GM19099 (cell line): ENCODE results near the gene CD109.
A peak's percentile ranks its signal among the peaks of the same experiment; 100 is the strongest.

ENCODE experiments used
- POLR2A ChIP-seq: IDR thresholded peaks from 3 replicates; pipeline ENCODE4 v1.6.1; 2011; ENCODE audit warnings: low read depth; ENCODE audit not compliant: insufficient read length; ENCODE audit errors: extremely low read depth

The CD109 gene

GRCh38 chr6:73695619-73696421 is at the start of gene CD109:
Gene CD109 (plus strand): TSS chr6:73696203. CDS start chr6:73696216, 13 bp downstream.
- TF ChIP-seq POLR2A, result no peak

- TF ChIP-seq POLR2A, result no peak
Measured at GRCh38 chr6:73648166-73648565, 47.8 kb upstream of the CD109 start.

- TF ChIP-seq POLR2A, result no peak
Measured at GRCh38 chr6:73649783-73650182, 46.2 kb upstream of the CD109 start.

DNA sequence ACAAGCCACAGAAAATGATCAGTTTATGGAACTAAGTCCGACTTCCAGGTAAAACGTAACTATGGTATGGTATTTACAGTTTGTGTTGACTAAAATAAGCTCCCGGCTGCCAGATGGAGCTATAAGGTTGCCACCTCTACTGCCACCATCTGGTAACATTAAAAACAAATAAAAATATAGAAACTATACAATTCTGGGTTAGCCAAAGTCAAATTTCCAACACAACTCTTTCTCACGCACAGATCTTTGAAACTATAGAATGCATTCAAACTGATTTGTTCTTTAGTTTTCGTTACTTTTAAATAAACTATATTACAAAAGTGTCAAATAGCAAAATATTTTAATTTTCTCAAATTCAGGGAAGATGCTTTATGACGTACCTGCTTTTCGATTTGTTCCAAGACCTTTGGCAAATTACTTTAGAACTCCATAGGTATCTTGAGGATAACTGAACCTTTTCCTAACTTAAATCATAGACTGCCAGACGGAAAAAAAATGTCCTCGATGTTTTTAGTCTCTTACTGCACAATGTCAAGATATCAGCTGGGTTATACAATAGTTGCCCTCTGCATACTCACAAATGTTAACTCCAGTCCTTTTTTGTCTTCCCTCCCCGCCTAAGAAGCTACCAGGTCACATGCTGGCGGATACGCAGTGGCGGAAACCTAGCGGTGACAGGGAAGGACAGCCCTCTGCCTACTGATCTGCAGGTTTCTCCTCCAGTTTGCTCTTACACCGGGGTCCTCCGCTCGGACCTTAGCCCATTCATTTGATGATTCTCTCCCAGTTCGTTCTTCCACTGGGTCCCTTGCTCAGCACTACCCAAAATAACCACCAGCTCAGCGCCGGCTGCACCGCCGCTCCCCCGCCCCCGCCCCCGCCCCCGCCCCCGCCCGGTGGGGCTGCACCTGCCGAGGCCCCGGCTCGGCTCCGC is 43.1 kb upstream of the CD109 start:
- TF ChIP-seq POLR2A, result peak; percentile 16

- TF ChIP-seq POLR2A, result peak; percentile 82
Measured at GRCh38 chr6:73653571-73654424, 42.2 kb upstream of the CD109 start, which contains the start of gene SLC17A5. Gene SLC17A5 (minus strand): TSS chr6:73653992. CDS start chr6:73653886, 106 bp downstream.

- TF ChIP-seq POLR2A, result no peak
Measured at GRCh38 chr6:73655341-73655917, 40.6 kb upstream of the CD109 start.

DNA sequence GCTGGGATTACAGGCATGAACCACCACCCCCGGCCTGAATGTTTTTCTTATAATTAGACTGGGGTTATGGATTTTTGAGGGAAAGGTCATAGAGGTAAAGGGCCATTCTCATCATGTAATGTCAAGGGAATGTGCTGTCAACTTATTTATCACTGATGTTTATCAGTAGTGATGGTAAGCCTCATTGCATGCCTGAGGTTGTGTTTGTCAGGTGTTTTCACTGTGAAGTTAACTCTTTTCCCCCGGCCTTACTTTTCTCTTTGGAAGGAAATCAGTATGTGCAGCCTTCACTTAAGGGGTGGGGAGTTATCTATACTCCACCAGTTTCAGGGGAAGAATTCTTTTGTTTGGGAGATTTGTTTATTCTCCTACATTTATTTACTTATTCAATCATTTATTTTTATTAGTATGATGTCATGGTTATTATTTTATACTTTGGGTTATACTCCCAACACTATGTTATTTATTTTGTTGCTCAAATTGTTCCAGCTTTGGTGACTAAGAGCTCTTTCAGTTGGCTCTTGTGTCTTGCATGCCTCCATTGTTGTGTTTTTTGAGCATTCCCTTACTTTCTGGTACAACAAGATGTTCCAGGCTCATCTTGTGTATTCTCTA is 39.4 kb upstream of the CD109 start:
- TF ChIP-seq POLR2A, result no peak

DNA sequence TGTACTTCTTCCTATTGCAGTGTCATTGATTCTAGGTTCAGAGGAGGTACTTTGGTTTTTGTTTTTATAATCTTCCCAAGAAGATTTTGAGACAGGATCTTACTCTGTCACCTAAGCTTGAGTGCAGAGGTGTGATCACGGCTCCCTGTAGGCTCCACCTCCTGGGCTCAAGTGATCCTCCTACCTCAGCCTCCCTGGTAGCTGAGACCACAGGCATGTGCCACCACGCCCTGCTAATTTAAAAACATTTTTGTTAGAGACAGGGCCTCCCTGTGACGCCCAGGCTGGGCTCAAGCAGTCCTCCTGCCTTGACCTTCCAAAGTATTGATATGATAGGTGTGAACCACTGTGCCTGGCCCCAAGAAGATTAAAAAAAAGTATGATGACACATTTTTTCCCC is 38.8 kb upstream of the CD109 start:
- TF ChIP-seq POLR2A, result no peak

GRCh38 chr6:73664701-73665100 is 31.3 kb upstream of the CD109 start:
- no peak for TF ChIP-seq POLR2A

GRCh38 chr6:73665686-73666319 is 30.2 kb upstream of the CD109 start:
- no peak for TF ChIP-seq POLR2A

DNA sequence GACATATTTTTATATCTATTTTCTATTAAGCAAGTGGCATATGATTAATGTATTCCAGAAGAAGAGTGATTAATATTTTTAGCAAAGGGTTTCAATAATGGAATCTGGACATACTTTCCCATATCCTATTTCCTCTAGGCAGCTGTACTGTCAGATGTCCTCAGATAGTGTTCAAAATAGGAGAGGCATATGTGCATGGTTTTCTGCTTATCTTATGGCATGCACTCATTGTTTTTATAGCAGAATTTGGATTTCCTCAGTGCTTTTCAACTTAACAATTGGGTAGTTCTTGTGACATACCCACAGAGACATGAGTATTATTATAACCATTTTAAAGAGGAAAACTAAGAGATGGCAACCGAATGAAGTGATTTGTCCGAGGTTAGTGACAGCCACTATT is 29.6 kb upstream of the CD109 start:
- TF ChIP-seq POLR2A, result no peak

- no peak for TF ChIP-seq POLR2A
Measured at GRCh38 chr6:73667798-73668197, 28.2 kb upstream of the CD109 start.

- no peak for TF ChIP-seq POLR2A
Measured at GRCh38 chr6:73669005-73669404, 27.0 kb upstream of the CD109 start.

DNA sequence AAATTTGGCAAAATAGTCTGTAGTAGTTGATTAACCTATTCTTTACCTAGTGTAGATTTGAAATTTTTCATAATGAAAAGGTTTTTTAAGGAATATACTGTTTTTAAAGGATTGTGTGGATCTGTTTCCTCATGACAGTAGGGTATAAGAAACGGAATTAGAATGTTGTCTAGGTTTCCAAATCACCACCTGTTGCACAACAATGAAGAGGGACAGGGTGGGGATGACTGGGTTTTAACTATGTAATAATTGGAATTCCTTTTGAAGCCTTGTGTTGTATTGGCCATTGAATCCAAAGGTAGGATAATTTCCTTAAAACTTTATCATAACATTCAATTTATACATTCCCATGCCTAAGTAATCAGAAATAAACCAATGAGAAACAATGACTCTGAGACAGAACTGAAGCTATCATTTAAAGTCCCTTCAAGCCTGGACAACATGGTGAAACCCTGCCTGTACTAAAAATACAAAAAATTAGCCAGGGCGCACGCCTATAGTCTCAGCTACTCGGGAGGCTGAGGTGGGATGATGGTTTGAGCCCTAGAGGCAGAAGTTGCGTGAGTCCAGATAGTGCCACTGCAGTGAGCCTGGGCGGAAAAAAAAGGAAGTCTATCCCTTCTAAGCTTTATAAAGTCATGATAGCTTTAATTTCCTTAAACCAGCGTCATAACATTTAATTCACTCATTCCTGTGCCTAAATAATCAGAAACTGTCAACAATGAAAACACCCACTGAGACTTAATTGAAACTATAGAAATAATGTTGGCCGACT is 23.9 kb upstream of the CD109 start:
- no peak for TF ChIP-seq POLR2A
